ENCODE data around the gene SMOC1.
"Not testable (repeated sequence)": the region's sequence is repeated elsewhere in the genome, so short reads cannot be mapped to it uniquely, and the experiment has no call there.

SMOC1 gene

DNA sequence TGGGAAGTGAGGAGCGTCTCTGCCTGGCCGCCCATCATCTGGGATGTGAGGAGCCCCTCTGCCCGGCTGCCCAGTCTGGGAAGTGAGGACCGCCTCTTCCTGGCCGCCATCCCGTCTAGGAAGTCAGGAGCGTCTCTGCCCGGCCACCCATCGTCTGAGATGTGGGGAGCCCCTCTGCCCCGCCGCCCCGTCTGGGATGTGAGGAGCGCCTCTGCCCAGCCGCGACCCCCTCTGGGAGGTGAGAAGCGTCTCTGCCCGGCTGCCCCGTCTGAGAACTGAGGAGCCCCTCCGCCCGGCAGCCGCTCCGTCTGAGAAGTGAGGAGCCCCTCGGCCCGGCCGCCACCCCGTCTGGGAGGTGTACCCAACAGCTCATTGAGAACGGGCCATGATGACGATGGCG lies 23.8 kb downstream of the SMOC1 start:
- not testable (repeated sequence) for DNase-seq

DNA sequence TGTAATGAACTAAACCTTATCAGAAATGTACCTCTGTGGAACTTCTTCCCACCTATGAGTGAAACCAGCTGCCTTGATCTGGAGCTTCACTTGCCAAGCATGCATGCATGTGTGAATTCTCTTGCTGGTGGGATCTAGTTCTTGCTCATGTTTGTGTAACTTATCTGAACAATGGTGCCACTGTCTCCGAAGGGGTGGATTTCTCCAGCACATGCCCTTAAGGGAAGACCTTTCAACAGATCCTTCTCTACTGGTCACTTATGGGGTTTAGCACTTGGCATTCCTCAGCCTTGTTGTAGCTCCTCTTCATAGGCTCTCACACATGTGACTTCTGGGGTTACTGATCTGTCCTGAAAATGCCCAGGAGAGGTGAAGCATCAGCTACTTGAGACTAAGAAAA lies 25.0 kb downstream of the SMOC1 start:
- no peak for DNase-seq

DNA sequence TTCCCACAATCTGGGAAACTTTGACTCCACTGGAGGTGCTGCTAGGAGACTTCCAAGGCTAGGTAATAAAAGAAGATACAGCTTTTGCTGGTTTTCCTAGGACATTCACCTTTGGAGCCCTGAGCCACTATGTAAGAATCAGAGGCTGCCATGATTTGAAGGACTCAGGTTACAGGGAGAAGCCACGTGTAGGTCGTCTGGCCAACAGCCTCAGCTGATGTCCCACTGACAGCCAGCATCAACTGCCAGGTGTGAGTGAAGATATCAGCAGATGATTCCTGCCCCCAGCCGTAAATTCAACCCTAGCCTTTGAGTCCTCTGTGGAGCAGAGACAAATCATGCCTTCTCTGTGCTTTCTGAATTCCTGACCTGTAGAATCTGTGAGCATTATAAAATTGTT lies 27.0 kb downstream of the SMOC1 start:
- DNase-seq, result no peak

DNA sequence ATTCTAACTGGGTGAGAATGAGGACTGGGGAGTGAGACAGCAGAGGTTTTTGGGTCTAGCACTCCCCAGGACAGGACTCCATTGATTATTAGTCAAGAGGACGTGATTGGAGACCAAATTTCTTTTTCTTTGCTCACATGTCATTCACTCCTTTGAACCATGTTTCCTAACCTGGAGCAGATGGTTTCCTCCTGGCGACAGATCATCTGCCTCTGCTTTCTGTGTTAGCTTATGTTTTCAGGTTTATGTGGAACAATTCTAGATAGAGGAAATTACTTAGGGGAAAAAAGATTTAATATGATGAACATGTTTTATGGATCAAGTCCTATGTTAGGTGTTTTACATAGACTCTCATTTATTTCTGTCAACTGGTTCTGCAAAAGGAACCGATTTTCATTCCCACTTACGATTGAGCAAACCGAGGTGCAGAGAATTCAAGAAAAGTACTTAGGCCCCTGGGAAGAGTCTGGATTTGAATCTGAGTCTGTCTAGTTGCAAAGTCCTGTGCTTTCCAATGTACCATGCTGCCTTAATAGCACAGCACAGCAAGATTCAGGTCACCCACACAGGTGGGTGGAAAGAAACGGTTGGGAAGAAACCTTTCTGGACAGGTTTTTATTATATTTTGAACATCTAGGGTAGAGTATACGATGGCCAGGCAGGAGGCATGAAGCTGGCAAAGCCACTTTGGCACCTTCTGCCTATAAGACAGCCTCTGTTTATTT lies 30.8 kb downstream of the SMOC1 start:
- no peak for DNase-seq

DNA sequence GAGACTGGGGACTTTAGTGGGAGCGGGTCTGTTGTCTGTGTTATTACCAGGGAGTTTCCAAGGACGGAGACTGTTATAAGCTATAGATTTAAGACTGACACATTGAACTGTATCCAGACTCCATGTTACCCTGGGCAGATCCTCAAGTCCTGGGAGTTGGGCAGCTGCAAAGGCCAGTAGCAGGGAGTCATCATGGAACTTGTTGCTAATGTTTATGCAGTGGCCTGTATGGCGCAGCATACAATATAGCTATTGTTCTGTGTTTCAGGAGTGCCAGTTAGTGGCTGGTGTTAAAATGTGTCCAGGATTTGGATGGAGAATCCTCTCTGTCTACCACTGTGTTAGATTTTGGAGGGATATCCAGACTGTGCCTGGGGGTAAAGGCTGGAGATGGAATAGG lies 31.7 kb downstream of the SMOC1 start:
- DNase-seq, result no peak

DNA sequence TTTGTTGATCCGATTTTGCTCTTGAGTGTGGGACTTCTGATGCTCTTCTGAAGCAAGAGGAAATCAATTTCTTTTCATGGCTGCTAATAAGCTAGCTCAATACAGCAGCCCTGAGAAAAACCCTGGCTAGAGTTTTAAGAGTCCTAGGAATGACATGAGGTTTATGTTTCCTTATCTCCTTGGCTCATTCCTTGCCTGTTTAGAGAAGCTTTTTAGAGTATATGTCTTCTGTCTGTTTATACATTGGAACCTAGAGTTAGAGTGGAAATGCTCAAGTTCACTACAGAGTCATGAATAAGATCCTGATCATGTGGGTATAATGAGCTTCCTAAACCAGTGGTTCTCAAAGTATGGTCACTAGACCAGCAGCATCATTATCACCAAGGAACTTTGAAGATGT lies 34.5 kb downstream of the SMOC1 start:
- no peak for DNase-seq

DNA sequence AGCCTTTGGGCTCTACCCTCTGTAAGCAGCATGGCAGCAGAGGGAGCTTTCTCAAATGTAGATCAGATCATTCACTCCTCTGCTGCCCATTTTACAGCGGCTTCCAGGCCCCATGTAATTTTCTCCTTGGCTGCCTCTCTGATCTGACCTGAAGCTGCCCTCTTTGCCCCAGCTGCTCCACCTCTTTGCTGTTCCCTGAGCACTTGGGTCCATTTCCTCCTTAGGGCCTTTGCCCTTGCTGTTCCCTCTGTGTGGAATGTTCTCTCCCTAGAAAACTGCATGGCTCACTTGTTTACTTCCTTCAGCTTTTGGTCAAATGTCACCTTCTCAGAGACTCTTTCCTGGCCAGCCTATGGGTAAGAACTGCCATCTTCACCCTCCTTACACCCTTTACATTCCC lies 37.2 kb downstream of the SMOC1 start:
- DNase-seq, result no peak

DNA sequence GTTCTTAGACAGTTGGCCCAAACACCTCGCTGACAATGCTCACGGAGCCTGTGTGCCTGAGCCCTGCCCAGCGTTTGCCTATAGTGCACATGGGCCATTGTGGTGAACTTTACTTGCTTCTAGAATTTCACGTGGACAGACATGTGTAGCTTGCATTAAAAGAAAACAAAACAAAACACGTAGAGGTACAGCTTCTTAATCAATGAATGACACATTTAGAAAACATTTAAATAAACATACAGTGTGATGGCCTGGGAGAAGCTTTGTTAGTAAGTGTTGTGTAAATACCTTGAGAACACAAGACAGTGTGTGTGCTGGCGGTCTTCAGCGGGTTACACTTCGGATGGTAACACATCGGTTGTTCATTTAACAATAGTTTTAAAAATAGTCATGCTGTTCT lies 38.1 kb downstream of the SMOC1 start:
- no peak for DNase-seq

DNA sequence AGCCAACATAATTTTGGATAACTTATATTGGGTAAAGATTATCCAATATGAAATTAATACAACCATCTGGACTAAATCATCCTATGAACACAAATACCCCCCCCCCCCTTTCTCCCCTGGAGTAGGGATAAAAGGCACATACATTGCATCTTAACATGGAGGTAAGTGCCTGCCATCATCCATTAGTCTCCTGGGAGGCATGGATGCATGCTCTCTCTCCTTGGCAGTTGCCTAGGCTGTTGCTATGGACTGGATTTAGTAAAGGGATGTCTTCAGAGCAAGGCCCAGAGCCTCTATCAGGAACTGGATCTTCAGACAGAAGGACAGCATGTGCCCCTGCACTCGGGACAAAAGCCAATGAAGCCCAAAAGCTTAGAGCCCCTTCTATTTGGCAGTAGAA lies 40.6 kb downstream of the SMOC1 start:
- no peak for DNase-seq

DNA sequence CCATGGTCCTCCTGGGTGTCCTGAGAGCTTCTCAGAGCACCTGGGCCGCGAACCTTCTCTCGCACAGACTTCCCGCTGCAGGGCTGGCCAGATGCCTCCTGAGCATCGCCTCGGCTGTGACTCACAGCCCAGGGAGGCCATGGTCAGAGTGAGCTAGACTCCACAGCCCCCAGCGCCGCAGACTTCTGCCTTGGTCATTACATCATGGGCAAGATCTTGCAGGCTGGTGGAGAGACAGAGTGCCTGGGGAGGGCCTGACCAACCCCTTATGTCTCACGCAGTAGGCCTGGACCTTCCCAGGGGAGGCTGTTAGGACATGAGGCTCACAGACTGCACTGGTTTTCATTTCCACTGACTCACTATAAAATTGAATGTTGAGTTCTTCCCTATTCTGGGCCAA lies 41.8 kb downstream of the SMOC1 start:
- DNase-seq, result no peak

DNA sequence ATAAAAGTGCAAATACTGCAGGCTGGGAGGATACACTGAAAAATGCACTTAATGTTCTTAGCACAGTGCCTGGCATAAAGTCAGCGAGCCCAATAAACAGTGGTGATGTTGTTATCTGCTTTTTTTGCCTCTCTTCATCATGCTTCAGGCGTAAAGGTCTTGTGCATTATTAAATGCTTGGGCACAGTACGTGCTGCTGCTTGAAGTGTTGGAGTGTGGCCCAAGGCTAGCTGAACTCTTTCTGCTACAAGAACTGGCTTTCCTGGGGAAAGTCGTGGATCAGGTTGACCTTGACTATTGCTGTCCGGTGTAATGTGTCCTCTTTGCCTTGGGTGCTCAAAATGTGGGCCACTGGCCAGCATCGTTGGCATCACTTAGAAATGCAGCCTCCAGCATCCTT lies 43.0 kb downstream of the SMOC1 start:
- DNase-seq, result no peak

DNA sequence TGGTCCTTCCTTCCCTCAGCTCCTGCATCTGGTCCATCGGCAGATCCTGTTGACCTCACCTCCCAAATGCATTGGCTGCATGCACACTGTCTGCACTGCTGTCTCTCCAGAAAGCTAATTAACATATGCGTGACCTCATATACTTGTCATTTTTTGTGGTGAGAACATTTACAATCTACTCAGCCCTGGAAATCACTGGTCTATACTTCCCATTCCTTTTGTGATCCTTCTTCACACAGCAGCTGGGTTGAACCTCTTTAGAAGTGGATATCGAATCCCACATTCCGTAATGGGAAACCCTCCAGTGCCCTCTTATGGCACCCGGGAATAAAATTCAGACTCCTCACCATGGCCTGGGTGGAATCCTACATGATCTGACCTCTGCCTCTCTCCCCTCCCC lies 45.0 kb downstream of the SMOC1 start:
- DNase-seq, result no peak

DNA sequence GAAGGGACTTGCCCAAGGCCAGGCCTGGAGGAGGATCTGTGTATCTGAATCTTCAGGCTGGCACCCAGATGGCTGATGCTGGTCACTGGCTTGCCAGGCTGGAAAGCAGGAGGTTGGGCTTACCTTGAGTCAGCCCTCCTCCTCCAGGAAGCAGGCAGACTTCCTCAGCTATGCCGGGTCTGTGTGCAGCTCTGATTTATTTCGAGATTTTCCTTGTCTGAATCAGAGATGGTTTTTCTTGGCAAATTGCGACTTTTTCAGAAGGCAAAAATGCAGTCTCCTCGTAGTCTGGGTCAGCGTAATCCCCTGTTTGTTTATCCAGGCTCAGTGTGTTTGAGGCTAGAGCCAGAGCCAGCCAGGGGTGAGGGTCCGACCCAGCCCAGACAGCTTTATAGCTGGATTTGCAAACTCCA lies 48.9 kb downstream of the SMOC1 start:
- no peak for DNase-seq

DNA sequence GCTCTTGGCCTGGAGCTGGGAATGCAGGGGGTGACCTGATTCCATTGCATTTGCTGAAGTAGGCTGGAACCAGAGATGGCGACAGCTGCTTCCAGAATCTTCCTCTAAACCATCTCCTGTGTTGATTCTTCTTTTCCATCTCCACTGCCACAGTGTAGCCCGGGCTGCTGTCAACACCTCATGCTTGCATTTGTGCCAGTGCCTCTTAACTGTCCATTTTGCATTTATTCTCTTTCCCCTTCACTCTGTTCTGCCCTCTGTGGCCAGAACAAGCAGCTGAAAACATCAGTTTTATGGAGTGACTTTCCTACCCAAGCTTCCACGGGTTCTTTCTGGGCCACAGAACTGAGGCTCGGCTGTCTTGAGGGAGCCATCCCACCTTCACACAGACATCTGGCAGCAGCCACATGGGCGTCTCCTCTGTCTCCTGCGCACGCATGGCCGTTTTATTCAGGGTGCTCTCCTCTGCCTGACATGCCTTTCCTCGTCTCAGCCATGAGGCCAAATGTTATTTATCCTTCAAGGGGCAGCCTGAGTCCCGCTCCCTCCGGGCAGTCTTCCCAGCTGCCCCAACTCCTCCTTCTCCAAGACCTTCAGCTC lies 51.7 kb downstream of the SMOC1 start:
- DNase-seq, result no peak

DNA sequence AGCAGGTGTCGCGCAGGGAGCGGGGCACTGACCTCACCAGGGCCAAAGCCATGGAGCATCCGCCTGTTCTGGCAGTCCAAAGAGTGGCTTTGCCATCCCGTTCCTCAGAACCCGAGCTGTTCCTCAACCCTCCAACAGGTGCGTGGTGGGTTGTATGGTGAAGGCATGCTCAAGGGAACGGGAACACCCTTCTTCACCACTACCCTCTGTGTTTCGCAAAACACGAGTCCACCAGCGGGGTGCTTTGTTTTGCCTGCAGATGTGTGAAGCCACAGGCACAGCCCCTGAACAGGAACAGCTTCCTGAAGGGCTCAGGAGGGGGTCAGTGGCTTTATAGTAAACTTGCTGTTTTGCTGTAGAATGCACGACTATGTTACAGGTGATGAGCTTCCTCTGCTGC lies 52.7 kb downstream of the SMOC1 start:
- DNase-seq, result no peak

DNA sequence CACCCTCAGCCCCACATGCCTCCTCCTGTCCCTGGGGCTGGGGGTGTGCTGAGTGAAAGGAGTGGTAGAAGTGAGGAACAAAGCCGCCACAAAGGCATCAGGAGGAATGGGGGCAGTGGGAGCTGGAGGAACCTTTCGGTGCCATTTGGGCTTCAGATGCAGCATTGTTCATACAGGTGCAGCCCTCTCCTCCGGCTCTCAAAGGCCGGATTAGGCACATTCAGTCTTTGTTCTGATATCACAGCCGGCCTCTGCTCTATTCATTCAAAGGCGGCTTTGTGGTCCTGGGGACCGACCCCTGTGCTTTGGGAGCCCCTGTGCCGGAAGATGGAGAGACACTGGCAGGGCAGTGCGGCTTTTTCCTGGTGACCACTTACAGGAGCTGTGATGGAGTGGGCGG lies 53.2 kb downstream of the SMOC1 start:
- DNase-seq, result no peak

DNA sequence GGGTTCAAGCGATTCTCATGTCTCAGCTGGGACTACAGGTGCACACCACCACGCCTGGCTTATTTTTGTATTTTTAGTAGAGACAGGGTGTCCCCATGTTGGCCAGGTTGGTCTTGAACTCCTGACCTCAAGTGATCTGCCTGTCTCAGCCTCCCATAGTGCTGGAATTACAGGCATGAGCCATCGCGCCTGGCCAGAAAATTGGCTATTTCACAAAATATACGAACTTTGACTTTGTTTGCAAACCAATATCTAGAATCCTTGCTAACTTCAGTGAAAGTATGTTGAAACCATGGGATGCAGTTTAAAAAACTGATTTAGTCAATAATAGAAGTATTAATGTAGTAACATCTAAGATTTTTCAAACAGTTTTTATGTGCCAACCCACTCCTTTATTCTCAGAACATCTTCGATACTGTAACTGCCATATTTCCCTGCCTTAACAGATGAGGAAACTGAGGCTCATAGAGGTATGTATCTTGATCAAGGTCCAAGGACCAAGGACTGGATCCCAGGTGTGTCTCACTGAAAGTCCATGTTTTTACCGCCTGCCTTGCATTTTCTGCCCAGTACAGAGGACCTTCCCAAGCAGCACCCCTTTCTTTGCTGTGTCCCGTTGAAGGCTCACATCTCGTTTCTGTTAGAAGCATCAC lies 54.5 kb downstream of the SMOC1 start:
- DNase-seq, result no peak

DNA sequence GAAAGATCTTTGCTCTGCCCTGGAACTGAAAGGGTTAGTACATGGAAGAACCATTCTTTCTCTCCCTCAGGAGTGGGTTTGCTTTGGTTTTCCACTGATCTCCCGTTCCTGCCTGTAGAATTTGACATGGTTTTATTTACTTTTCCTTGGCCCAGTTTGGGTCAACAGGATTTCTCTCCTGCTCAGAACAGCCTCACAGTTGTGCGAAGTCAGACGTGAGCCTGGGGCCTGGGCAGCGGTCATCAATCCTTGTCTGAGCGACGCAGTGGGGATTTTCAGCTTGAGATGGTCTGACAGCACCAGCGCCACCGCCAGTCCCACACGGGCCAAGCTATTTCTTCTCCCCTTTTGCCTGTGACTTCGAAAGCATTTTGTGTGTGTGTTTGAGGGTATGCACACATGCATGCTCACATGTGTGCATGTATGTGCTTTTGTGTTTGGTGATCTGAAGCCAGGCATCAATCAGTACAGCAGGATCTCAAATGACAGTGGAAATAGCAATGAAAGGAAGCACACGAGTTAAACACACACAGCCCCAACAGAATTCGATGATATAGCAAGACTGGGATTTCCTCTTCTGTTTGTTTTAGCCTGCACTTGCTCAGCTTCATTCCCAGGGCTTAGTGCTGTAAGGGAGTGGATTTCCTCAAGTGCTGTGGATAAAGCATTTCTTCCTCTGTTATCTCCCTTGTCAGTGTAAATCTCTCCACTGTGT lies 58.3 kb downstream of the SMOC1 start:
- DNase-seq, result no peak

DNA sequence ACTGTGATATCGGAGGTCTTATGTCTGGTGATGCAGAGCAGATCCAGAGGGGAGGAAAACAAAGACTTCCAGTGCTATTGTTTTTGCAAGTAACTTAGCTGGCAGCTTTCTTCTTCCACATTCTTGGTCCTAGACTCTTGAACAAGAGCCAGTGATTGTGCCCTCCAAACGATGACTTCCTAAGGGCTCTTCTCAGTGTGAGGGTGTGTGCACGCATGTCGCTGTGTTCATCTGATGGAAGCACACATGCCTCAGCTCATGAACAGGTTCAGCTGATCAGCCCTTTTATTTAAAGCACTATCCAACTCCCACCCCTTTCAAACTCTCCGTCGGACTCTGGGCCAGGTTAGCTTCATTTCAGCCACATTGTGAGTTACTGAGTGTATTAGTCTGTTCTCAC lies 59.5 kb downstream of the SMOC1 start:
- DNase-seq, result no peak

DNA sequence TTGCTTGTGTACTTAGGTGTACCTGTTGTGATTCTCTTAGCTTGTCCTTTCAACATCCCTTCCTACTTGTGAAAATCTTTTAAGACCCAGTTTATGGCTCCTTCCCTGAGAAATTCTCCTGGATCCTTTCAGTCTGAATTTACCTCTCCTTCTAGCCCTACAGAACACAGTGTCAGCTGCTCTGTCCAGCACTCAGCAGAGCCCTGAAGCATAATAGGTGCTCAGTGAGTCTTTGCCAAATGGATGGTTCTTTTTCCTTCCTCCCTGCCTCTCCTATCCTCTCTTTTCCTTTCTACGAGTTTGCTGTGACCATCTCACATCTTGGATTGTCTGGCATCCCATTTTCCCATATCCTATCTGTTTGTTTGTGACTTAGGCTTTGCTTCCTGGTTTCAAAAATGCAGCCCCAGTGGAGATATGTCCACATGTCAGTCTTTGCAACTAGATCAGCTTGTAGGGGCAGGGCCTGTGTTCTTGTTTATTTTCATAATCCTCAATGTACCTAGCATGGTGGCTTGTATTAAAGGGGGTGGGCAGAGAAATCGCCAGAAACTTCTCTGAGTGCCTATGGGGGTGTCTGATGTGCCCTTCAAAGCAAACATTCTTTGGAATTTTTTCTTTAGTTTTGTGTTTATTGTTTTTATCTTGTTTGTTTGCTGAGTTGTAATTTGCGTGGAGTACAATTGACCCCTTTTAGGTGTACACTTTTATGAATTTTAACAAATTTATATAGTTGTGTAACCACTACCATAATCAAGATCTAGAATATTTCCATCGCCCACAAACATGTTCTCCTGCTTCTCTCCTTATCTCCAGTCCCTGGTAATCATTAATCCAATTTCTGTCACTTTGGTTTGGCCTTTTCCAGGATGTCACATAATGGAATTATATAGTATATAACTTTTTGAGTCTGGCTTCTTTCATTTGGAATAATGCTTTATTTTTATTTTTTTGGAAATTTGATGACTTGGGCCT lies 62.8 kb downstream of the SMOC1 start:
- DNase-seq, result no peak

DNA sequence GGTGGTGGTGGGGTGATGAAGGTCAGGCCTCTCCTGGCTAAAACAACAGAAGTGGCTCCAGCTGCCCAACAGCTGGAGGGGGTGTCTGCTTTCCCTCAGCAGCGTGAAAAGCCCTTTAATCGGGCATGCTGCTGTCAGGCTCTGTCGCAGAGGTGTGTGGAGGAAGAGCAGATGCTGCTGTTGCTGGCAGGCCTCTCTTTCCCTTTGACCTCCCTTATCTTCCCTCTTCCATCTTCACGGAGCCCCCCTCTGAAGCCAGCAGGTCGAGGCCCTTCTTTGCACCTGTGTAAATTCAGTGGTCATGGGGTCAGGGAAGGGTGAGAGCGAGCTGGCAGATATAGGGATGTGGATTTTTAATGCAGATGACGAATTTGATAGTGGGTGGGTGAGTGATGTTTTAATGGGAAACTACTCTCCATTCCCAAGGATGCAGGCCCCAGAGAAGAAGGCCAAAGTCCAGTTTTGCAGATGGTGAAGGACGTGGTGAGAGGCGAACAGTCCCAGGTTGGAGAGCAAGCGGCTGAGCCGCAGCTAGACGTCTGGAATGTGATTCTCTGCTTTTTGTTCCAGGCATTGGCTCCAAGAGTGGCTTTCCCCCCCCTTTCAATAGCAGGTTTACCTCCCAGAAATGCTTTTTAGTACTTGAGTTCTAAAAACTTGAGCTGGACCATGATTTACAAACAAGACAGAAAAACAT lies 64.0 kb downstream of the SMOC1 start:
- DNase-seq, result no peak

DNA sequence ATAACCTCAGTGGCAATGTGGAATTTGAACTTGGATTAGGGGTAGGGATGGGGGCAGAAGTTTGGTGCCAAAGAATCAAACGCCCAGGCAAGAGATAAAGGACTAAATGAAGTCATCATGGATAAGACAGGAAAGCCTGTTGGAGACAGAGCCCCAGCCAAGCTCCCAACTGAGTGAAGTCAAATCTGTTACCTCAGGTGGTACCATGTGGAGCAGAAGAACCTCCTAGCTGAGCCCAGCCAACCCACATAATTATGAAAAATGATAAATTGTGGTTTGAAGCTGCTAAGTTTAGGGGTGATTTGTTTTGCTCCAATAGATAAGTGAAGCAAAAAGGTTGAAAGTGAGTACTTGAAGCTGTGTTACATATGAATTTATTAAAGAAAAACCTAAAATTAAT lies 66.1 kb downstream of the SMOC1 start:
- DNase-seq, result no peak
